Suprapubic skin (tissue), 4 donors: ENCODE measurements around the gene TCERG1L. TPM values are rescaled to one million over a fixed set of nuclear protein-coding genes. Genes with fewer than 3 reads are reported as not detected.
A peak's percentile ranks its signal among the peaks of the same experiment; 100 is the strongest.

ENCODE experiments used
- DNase-seq, 2 donors: peaks; one replicate each; pipeline ENCODE4 v3.0.0-alpha.2; 2019; ENCODE audit warnings: low spot score in 2 of 2
- H3K27ac ChIP-seq: fragments of 200-600 bp; sonication (generic); one replicate; pipeline ENCODE4 v1.5.1; 2019
- H3K27me3 ChIP-seq: fragments of 200-600 bp; sonication (generic); one replicate; pipeline ENCODE4 v1.5.1; 2019
- H3K36me3 ChIP-seq: fragments of 200-600 bp; sonication (generic); one replicate; pipeline ENCODE4 v1.5.1; 2019
- H3K4me1 ChIP-seq: fragments of 200-600 bp; sonication (generic); one replicate; pipeline ENCODE4 v1.5.1; 2019
- H3K4me3 ChIP-seq: fragments of 200-600 bp; sonication (generic); one replicate; pipeline ENCODE4 v1.5.1; 2019; ENCODE audit warnings: mild to moderate bottlenecking
- H3K9me3 ChIP-seq: fragments of 200-600 bp; sonication (generic); one replicate; pipeline ENCODE4 v1.5.1; 2019
- CTCF ChIP-seq, 2 donors: fragments of 200-600 bp in 1 of 2; fragments of 450-650 bp in 1 of 2; sonication (generic) in 1 of 2; IDR thresholded peaks; one replicate each; pipeline ENCODE4 v1.5.1; 2016 to 2019; ENCODE audit warnings: antibody characterized with exemption in 2 of 2, mild to moderate bottlenecking in 1 of 2, moderate library complexity in 1 of 2
- EP300 ChIP-seq: sonication (generic); formaldehyde crosslinking; IDR thresholded peaks from one replicate; pipeline ENCODE4 v1.6.1; 2017; ENCODE audit warnings: antibody characterized with exemption
- POLR2A ChIP-seq, 2 donors: fragments of 450-650 bp; IDR thresholded peaks; one replicate each; pipeline ENCODE4 v1.6.1; 2017; ENCODE audit warnings: antibody characterized with exemption in 2 of 2, mild to moderate bottlenecking in 2 of 2, moderate library complexity in 2 of 2
- POLR2AphosphoS5 ChIP-seq, 3 donors: sonication (generic); formaldehyde crosslinking; IDR thresholded peaks; one replicate each; pipeline ENCODE4 v1.6.1; 2017; ENCODE audit warnings: antibody characterized with exemption in 3 of 3
- WGBS: methylation state at CpG from one replicate; pipeline ENCODE4 v1.1.5; 2018; 5-methylcytosine and 5-hydroxymethylcytosine counted together
- total RNA-seq, 4 donors: library from RNA; depleted of rRNA; stranded (reverse); fragments of >200 nt; gene quantifications; one replicate each; pipeline ENCODE4 v1.1.0, GENCODE V29; 2016

The TCERG1L gene
- total RNA-seq, 4 donors from 2014 or later = 0.32 to 1.0 (median 0.51) TPM

DNA sequence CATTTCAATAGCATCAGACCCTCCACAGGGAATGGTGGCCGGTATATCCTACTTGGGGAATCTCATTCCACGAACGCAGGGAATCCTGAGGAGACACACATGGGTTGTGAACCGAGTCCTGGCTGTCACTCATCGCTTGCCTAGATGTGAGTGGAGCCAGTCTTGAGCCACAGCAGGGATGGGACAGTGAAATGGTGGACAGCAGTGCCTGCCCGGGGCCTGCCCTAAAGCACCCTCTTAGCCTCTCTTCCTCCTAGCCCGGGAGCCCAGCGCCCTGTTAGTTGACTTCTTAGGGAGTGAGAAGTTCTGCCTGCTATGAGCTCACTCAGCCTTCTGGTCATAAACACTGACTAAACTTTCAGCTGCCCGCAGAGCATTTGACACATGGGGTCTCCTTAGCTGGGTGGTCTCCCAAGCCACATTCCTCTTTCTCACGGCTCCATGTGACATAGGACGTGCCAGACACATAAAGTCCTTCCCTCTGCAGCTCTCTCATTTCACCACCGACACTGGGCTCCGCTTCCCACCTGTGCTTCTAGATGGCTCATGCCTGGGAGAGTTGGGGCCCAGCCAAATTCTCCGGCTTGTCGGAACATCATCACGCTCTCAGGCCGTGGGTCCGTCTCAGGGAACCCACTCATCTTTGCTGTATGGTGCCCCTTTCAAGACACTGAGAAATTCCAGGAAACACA lies 60.9 kb downstream of the TCERG1L start:
- TF ChIP-seq CTCF (IDR thresholded peaks at IDR 0.05) (no peak), EP300 (no peak), POLR2A (IDR thresholded peaks at IDR 0.05) (no peak), POLR2AphosphoS5 (IDR thresholded peaks at IDR 0.05) (no peak)
- no peaks in the 10 kb centered on the region for H3K4me1 ChIP-seq
- H3K27ac ChIP-seq = no peak overlapping the region
- peak in 1 of 2 donors; percentile 43 for DNase-seq
- H3K27me3 ChIP-seq = peaks cover 33% of the 10 kb centered on the region
- H3K4me3 ChIP-seq = no peak overlapping the region
- H3K9me3 ChIP-seq = no peaks in the 10 kb centered on the region
- 45% methylated on average over 17 of the region's 18 CpGs for WGBS
- H3K36me3 ChIP-seq = no peaks in the 10 kb centered on the region

GRCh38 chr10:131249955-131250344 lies 61.6 kb downstream of the TCERG1L start:
- Histone ChIP-seq H3K27me3 (peaks cover 36% of the 10 kb centered on the region), H3K9me3 (no peaks in the 10 kb centered on the region), H3K4me3 (no peak overlapping the region), H3K36me3 (no peaks in the 10 kb centered on the region), H3K4me1 (no peaks in the 10 kb centered on the region), H3K27ac (no peak overlapping the region)
- no peak for TF ChIP-seq EP300
- no peak for TF ChIP-seq POLR2A (IDR thresholded peaks at IDR 0.05)
- TF ChIP-seq POLR2AphosphoS5 (IDR thresholded peaks at IDR 0.05) = no peak
- no peak for TF ChIP-seq CTCF (IDR thresholded peaks at IDR 0.05)
- DNase-seq = peak in 1 of 2 donors; percentile 15
- 52% methylated on average over 14 of the region's 14 CpGs for WGBS

GRCh38 chr10:131249238-131249954 lies 62.1 kb downstream of the TCERG1L start:
- WGBS = 70% methylated on average over 16 of the region's 16 CpGs
- no peaks in the 10 kb centered on the region for H3K9me3 ChIP-seq
- no peak overlapping the region for H3K27ac ChIP-seq
- H3K4me1 ChIP-seq = no peaks in the 10 kb centered on the region
- H3K4me3 ChIP-seq = no peak overlapping the region
- peaks cover 37% of the 10 kb centered on the region for H3K27me3 ChIP-seq
- DNase-seq = peak in 1 of 2 donors; percentile 42
- no peaks in the 10 kb centered on the region for H3K36me3 ChIP-seq
- TF ChIP-seq POLR2AphosphoS5 (IDR thresholded peaks at IDR 0.05) (no peak), POLR2A (IDR thresholded peaks at IDR 0.05) (no peak), CTCF (IDR thresholded peaks at IDR 0.05) (no peak), EP300 (no peak)

- Histone ChIP-seq H3K27me3 (peaks cover 40% of the 10 kb centered on the region), H3K4me1 (no peaks in the 10 kb centered on the region), H3K36me3 (no peaks in the 10 kb centered on the region), H3K9me3 (no peaks in the 10 kb centered on the region), H3K4me3 (no peak overlapping the region), H3K27ac (no peak overlapping the region)
- TF ChIP-seq CTCF (IDR thresholded peaks at IDR 0.05) (no peak), POLR2AphosphoS5 (IDR thresholded peaks at IDR 0.05) (no peak), EP300 (no peak), POLR2A (IDR thresholded peaks at IDR 0.05) (no peak)
- peak in 1 of 2 donors; percentile 54 for DNase-seq
- WGBS = 82% methylated on average over 14 of the region's 20 CpGs
Measured at GRCh38 chr10:131248376-131249165, 63.0 kb downstream of the TCERG1L start.
